Measurements from ENCODE around the gene CITED1.

GRCh38 chrX:72255864-72256263 is 49.9 kb downstream of the CITED1 start:
- no peak for TF ChIP-seq POLR2A (IDR thresholded peaks at IDR 0.05; ENCODE audit: low read depth, low read length)
- no peak for TF ChIP-seq TAF1 (IDR thresholded peaks at IDR 0.05; ENCODE audit: borderline replicate concordance, low read depth, low read length)
- no peak for TF ChIP-seq POLR2AphosphoS5 (IDR thresholded peaks at IDR 0.05; ENCODE audit: low read depth, low read length)

Data from GM12892 (cell line).